GM13976 (cell line): ENCODE measurements around the gene NME1.

Source experiments
- DNase-seq: peaks from one replicate; pipeline ENCODE4 v3.0.0; 2012; ENCODE audit warnings: low spot score
- CTCF ChIP-seq: IDR thresholded peaks from 2 replicates; pipeline ENCODE4 v1.5.1; 2012; ENCODE audit warnings: borderline replicate concordance, mild to moderate bottlenecking; ENCODE audit not compliant: insufficient read depth; ENCODE audit errors: extremely low read depth, missing control alignments, control extremely low read depth
- in situ Hi-C: fragments of 300-500 bp; cut with MboI; formaldehyde crosslinking; loops from one replicate; pipeline ENCODE4 v1.12.0; 2022; ENCODE audit warnings: low sequenced_read_pairs, mixed read lengths, inconsistent platforms; ENCODE audit not compliant: unreplicated experiment

The NME1 gene

GRCh38 chr17:51189628-51190027 is 36.3 kb downstream of the NME1 start:
- TF ChIP-seq CTCF: no peak
- DNase-seq: no peak
- in situ Hi-C loops: no loop called here

- in situ Hi-C loops: no loop called here
- no peak for DNase-seq
- no peak for TF ChIP-seq CTCF
Observed at GRCh38 chr17:51191895-51192294, 38.5 kb downstream of the NME1 start.

GRCh38 chr17:51197754-51198153 is 44.4 kb downstream of the NME1 start:
- TF ChIP-seq CTCF: no peak
- DNase-seq: no peak
- in situ Hi-C loops: no loop called here

GRCh38 chr17:51200295-51200694 is 46.9 kb downstream of the NME1 start:
- in situ Hi-C loops: no loop called here
- DNase-seq: no peak
- no peak for TF ChIP-seq CTCF

GRCh38 chr17:51200846-51201245 is 47.5 kb downstream of the NME1 start:
- no peak for TF ChIP-seq CTCF

DNA sequence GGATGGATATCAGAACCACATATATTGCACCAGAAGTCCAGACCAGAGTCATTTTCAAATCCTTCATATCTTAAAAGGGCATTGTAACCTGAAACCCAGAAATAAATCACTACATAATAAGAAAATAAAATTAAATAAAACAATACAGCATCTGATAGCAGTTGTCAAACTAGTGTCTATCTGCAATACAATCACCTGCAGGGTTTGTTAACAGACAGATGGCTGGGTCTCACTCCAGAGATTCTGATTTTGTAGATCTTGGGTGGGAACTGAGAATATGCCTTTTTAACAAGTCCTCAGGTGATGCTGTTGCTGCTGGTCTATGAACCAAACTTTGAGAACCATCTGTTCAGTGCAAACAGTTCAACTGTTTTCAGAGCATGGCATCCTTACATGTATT is 50.5 kb downstream of the NME1 start:
- in situ Hi-C loops: no loop called here
- DNase-seq: no peak
- TF ChIP-seq CTCF: no peak

More at GRCh38 chr17:51200846-51201245, 47.5 kb downstream of the NME1 start:
- in situ Hi-C loops: no loop called here
- no peak for DNase-seq
